GM23248 (cell line): ENCODE results near the gene TRAPPC2L. TPM values are rescaled to one million over a fixed set of nuclear protein-coding genes. Genes with fewer than 3 reads are reported as not detected.

ENCODE experiments used
- DNase-seq: peaks from one replicate; pipeline ENCODE4 v3.0.0-alpha.2; 2015
- H2AFZ ChIP-seq: fragments of 200-600 bp; sonication (generic); 2 replicates; pipeline ENCODE4 v1.6.1; 2016; ENCODE audit warnings: antibody characterized with exemption
- H3F3A ChIP-seq: fragments of 200-600 bp; sonication (generic); 2 replicates; pipeline ENCODE4 v1.6.1; 2016; ENCODE audit warnings: mild to moderate bottlenecking, antibody characterized with exemption, mixed run types; ENCODE audit not compliant: insufficient read depth
- H3K27ac ChIP-seq: fragments of 200-600 bp; sonication (generic); 2 replicates; pipeline ENCODE4 v1.5.1; 2016; ENCODE audit warnings: mild to moderate bottlenecking
- H3K27me3 ChIP-seq: fragments of 200-600 bp; sonication (generic); replicated peaks from 2 replicates; pipeline ENCODE4 v1.6.1; 2016; ENCODE audit warnings: mild to moderate bottlenecking; ENCODE audit not compliant: insufficient read depth
- H3K36me3 ChIP-seq: fragments of 200-600 bp; sonication (generic); 2 replicates; pipeline ENCODE4 v1.6.1; 2016; ENCODE audit warnings: low read depth, mild to moderate bottlenecking
- H3K4me1 ChIP-seq: fragments of 200-600 bp; sonication (generic); 2 replicates; pipeline ENCODE4 v1.6.1; 2016; ENCODE audit warnings: mild to moderate bottlenecking; ENCODE audit not compliant: insufficient read depth
- H3K4me2 ChIP-seq: fragments of 200-600 bp; sonication (generic); one replicate; pipeline ENCODE4 v1.6.1; 2016; ENCODE audit warnings: mild to moderate bottlenecking; ENCODE audit not compliant: unreplicated experiment
- H3K4me3 ChIP-seq: fragments of 200-600 bp; sonication (generic); 2 replicates; pipeline ENCODE4 v1.5.1; 2016; ENCODE audit warnings: mild to moderate bottlenecking
- H3K79me2 ChIP-seq: fragments of 200-600 bp; sonication (generic); 2 replicates; pipeline ENCODE4 v1.6.1; 2016; ENCODE audit warnings: mild to moderate bottlenecking; ENCODE audit not compliant: insufficient read depth
- H3K9ac ChIP-seq: fragments of 200-600 bp; sonication (generic); 2 replicates; pipeline ENCODE4 v1.6.1; 2016; ENCODE audit warnings: mild to moderate bottlenecking
- H3K9me2 ChIP-seq: fragments of 200-600 bp; sonication (generic); 2 replicates; pipeline ENCODE4 v1.6.1; 2016; ENCODE audit warnings: mixed run types, mild to moderate bottlenecking, moderate library complexity; ENCODE audit not compliant: insufficient read depth
- H3K9me3 ChIP-seq: fragments of 200-600 bp; sonication (generic); one replicate; pipeline ENCODE4 v1.6.1; 2017; ENCODE audit warnings: low read depth
- H4K20me1 ChIP-seq: fragments of 200-600 bp; sonication (generic); 2 replicates; pipeline ENCODE4 v1.6.0; 2016; ENCODE audit not compliant: insufficient read depth
- EZH2 ChIP-seq: fragments of 200-600 bp; sonication (generic); IDR thresholded peaks from 2 replicates; pipeline ENCODE4 v1.6.1; 2018; ENCODE audit warnings: antibody characterized with exemption, mild to moderate bottlenecking; ENCODE audit not compliant: insufficient read depth, poor library complexity, severe bottlenecking
- EZH2phosphoT487 ChIP-seq: fragments of 200-600 bp; sonication (generic); IDR thresholded peaks from 2 replicates; pipeline ENCODE4 v1.6.1; 2018; ENCODE audit warnings: antibody characterized with exemption, moderate library complexity, mild to moderate bottlenecking, low read depth; ENCODE audit not compliant: insufficient read depth
- WGBS, 2 experiments: methylation state at CpG; one replicate each; pipeline ENCODE4 v1.1.6; 2015 to 2017; ENCODE audit warnings: low lambda C conversion rate in 2 of 2, low coverage in 1 of 2; ENCODE audit errors: missing lambda C conversion rate in 2 of 2; 5-methylcytosine and 5-hydroxymethylcytosine counted together
- in situ Hi-C: fragments of 300-500 bp; cut with MboI; formaldehyde crosslinking; loops from 2 replicates; pipeline ENCODE4 v1.15.0; 2020
- polyA plus RNA-seq: library from polyadenylated mRNA; unstranded; fragments of >200 nt; fragmentation: Nextera tagmentation; extraction: Ambion mirVana; gene quantifications from 2 replicates; pipeline ENCODE4 v1.2.1, GENCODE V29; 2016
- total RNA-seq: library from RNA; depleted of rRNA; stranded (reverse); fragments of >200 nt; shearing (Covaris generic); gene quantifications from 2 replicates; pipeline ENCODE4 v1.2.3, GENCODE V29; 2014

TRAPPC2L gene
- total and polyA plus RNA-seq, 2 experiments from 2014 or later, result 18.7 to 83.2 TPM

DNA sequence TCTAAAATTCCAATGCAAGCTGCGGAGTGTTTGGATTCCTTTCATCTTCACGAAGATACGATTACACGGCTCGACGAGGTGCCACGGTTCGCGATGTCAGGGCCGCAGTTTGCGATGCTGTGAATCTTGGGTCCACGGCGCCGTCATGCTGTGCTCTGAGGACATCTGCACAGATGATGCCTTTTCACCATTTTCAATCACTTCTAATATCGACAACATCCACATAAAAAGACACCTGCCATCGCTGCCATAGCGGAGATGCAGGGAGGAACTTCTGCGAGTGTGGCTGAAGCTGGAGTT is 38.4 kb upstream of the TRAPPC2L start:
- no peak for DNase-seq
- Histone ChIP-seq H3K79me2 (no peaks in the 10 kb centered on the region), H3K4me3 (no peak overlapping the region), H3K9me3 (no peaks in the 10 kb centered on the region), H3K27me3 (no peaks in the 10 kb centered on the region), H4K20me1 (no peaks in the 10 kb centered on the region), H3K27ac (no peak overlapping the region), H3K4me1 (no peaks in the 10 kb centered on the region), H3F3A (no peaks in the 10 kb centered on the region), H3K9me2 (no peaks in the 10 kb centered on the region), H3K9ac (no peak overlapping the region), H2AFZ (no peak overlapping the region), H3K4me2 (no peak overlapping the region), H3K36me3 (no peaks in the 10 kb centered on the region)
- WGBS, 2 experiments, result 87 to 90% methylated on average over 18 of the region's 18 CpGs
- TF ChIP-seq EZH2phosphoT487 (no peak), EZH2 (no peak)
- in situ Hi-C loops, result no loop called here

DNA sequence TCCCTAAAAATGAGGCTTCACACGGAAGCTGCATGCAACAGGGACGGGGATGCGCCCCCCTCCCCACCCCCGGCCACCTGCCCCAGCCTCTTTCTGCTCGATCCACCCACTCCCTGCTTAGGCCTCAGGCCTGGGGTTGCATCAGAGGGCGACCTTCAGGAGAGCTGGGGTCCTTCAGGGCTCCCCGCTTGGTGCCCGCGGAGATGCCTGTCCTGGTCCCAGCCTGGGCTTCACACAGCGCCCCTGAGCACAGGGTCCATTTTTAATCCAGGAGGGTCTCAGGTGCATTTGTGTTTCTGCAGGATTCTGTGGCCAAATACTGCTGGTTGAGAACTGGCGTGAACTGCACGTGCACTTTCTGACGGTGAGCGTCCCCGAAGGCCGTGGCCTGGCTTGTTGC is 37.8 kb upstream of the TRAPPC2L start:
- H3F3A ChIP-seq, result no peaks in the 10 kb centered on the region
- H4K20me1 ChIP-seq, result no peaks in the 10 kb centered on the region
- no peak overlapping the region for H3K9ac ChIP-seq
- WGBS, 2 experiments, result 83 to 93% methylated on average over 11 to 16 of the region's 16 CpGs
- H3K4me1 ChIP-seq, result no peaks in the 10 kb centered on the region
- no peaks in the 10 kb centered on the region for H3K9me3 ChIP-seq
- no peak overlapping the region for H2AFZ ChIP-seq
- no peaks in the 10 kb centered on the region for H3K36me3 ChIP-seq
- no peaks in the 10 kb centered on the region for H3K27me3 ChIP-seq
- H3K4me2 ChIP-seq, result no peak overlapping the region
- no peaks in the 10 kb centered on the region for H3K9me2 ChIP-seq
- no peak for DNase-seq
- TF ChIP-seq EZH2phosphoT487 (no peak), EZH2 (no peak)
- H3K4me3 ChIP-seq, result no peak overlapping the region
- no peaks in the 10 kb centered on the region for H3K79me2 ChIP-seq
- H3K27ac ChIP-seq, result no peak overlapping the region
- in situ Hi-C loops, result no loop called here

DNA sequence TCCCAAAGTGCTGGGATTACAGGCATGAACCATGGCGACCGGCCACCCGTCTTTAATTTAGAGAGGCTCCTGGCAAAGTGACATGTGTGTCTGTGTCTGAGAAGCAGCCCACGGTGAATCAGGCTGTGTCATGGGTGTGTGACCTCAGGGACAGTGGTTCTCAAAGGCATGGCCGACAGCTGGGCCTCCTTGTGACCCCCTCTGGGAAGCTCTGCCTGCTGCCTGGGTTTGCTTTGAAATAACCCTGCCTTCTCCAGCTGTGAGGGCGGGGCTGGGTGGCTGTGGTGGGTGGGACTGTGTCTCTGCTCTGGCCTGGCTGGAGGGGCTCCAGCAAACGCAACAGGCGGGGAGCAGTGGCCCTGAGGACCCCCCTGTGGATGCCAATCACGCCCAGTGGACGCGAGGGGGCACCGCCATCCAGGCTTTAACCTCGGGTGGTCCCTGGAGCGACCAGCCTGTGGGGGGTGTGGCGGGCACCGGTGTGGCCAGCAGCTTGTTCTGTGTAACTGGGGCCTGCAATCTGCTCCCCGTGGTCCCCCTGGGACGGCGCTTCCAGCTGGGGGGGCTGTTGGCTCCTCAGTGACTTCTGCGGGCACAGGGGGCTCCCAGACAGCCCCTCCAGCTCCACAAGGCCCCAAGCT is 36.4 kb upstream of the TRAPPC2L start:
- no peaks in the 10 kb centered on the region for H3K36me3 ChIP-seq
- no peak overlapping the region for H3K27ac ChIP-seq
- H3K9ac ChIP-seq, result no peak overlapping the region
- H4K20me1 ChIP-seq, result no peaks in the 10 kb centered on the region
- no peaks in the 10 kb centered on the region for H3K79me2 ChIP-seq
- no peak overlapping the region for H2AFZ ChIP-seq
- no peak overlapping the region for H3K4me2 ChIP-seq
- DNase-seq, result no peak
- no peaks in the 10 kb centered on the region for H3K9me3 ChIP-seq
- TF ChIP-seq EZH2 (no peak), EZH2phosphoT487 (no peak)
- H3K4me1 ChIP-seq, result no peaks in the 10 kb centered on the region
- in situ Hi-C loops, result no loop called here
- no peaks in the 10 kb centered on the region for H3K9me2 ChIP-seq
- no peaks in the 10 kb centered on the region for H3K27me3 ChIP-seq
- WGBS, 2 experiments, result 78 to 84% methylated on average over 18 to 19 of the region's 20 CpGs
- H3F3A ChIP-seq, result no peaks in the 10 kb centered on the region
- no peak overlapping the region for H3K4me3 ChIP-seq

DNA sequence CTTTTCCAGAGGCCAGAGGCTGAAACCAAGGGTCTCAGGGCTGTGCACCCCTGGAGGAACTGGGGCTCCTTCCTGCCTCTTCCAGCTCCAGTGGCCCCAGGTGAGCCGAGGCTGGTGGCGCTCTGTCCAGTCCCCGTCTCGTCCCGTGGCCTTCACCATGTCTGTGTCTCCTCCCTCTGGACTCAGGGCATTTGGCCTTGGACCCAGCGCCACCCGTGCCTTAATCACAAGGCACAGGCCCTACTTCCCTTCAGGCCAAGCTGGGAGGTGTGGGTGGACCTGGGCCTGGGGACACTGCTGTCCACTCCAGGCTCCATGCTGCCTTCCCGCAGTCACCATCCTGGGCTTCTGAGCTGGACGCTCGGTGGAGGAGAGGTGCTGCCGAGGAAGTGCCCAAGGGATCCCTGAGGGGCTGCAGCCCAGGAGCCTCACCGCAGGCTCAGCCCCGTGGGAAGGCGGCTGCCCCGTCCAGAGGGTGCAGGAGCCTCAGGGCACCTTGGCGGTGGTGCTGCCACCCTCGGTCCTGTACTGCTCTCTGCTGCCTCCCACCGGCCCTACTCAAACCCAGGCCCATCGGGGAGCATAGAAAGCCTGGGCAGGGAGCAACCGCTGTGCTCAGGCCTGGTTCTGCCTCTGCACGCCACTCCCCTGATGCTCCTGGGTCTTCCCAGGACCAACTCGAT is 35.6 kb upstream of the TRAPPC2L start:
- no peaks in the 10 kb centered on the region for H3F3A ChIP-seq
- H3K36me3 ChIP-seq, result no peaks in the 10 kb centered on the region
- no peak overlapping the region for H3K4me3 ChIP-seq
- H3K4me2 ChIP-seq, result no peak overlapping the region
- no peaks in the 10 kb centered on the region for H3K27me3 ChIP-seq
- TF ChIP-seq EZH2, result no peak
- TF ChIP-seq EZH2phosphoT487, result no peak
- no peak overlapping the region for H3K9ac ChIP-seq
- in situ Hi-C loops, result no loop called here
- no peaks in the 10 kb centered on the region for H3K9me2 ChIP-seq
- no peaks in the 10 kb centered on the region for H4K20me1 ChIP-seq
- DNase-seq, result no peak
- WGBS, 2 experiments, result 87 to 92% methylated on average over 17 to 21 of the region's 22 CpGs
- no peak overlapping the region for H3K27ac ChIP-seq
- no peaks in the 10 kb centered on the region for H3K79me2 ChIP-seq
- H3K4me1 ChIP-seq, result no peaks in the 10 kb centered on the region
- H3K9me3 ChIP-seq, result no peaks in the 10 kb centered on the region
- H2AFZ ChIP-seq, result no peak overlapping the region
